Neural crest cell (in vitro differentiated cells): ENCODE results near the gene LACTB. TPM values are rescaled to one million over a fixed set of nuclear protein-coding genes. Genes with fewer than 3 reads are reported as not detected.

Source experiments
- DNase-seq: peaks from one replicate; pipeline ENCODE4 v3.0.0; 2021; ENCODE audit warnings: low read depth, mixed read lengths, low spot score
- H3K27ac Mint-ChIP-seq: one replicate; pipeline ENCODE4 v1.8.0; 2021; ENCODE audit warnings: mild to moderate bottlenecking, mixed read lengths; ENCODE audit not compliant: unreplicated experiment
- H3K27me3 Mint-ChIP-seq: 2 replicates; pipeline ENCODE4 v1.8.0; 2021; ENCODE audit warnings: low read depth, mild to moderate bottlenecking, mixed read lengths
- H3K36me3 Mint-ChIP-seq: 2 replicates; pipeline ENCODE4 v1.8.0; 2021; ENCODE audit warnings: low read depth, mild to moderate bottlenecking, mixed read lengths
- H3K4me1 Mint-ChIP-seq: 2 replicates; pipeline ENCODE4 v1.8.0; 2021; ENCODE audit warnings: mixed read lengths
- H3K4me3 Mint-ChIP-seq: one replicate; pipeline ENCODE4 v1.8.0; 2021; ENCODE audit warnings: mild to moderate bottlenecking, mixed read lengths
- H3K9me3 Mint-ChIP-seq: 2 replicates; pipeline ENCODE4 v1.8.0; 2021; ENCODE audit warnings: mixed read lengths
- long read RNA-seq: library from polyadenylated mRNA; unstranded; transcript quantifications from one replicate; pipeline ENCODE4 v2.0.0, GENCODE V29; 2020
- total RNA-seq: library from RNA; stranded (reverse); gene quantifications from 2 replicates; pipeline ENCODE4 v1.2.1, GENCODE V29; 2021
- TF ChIP-seq, protein P1 (sequence below): fragments of 200-600 bp; sonication (generic); conservative IDR thresholded peaks from 2 replicates; pipeline ENCODE4 v1.5.0; 2021; ENCODE audit warnings: antibody characterized with exemption, mild to moderate bottlenecking

The LACTB gene, protein sequence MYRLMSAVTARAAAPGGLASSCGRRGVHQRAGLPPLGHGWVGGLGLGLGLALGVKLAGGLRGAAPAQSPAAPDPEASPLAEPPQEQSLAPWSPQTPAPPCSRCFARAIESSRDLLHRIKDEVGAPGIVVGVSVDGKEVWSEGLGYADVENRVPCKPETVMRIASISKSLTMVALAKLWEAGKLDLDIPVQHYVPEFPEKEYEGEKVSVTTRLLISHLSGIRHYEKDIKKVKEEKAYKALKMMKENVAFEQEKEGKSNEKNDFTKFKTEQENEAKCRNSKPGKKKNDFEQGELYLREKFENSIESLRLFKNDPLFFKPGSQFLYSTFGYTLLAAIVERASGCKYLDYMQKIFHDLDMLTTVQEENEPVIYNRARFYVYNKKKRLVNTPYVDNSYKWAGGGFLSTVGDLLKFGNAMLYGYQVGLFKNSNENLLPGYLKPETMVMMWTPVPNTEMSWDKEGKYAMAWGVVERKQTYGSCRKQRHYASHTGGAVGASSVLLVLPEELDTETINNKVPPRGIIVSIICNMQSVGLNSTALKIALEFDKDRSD
- total RNA-seq = 7.0 and 8.5 TPM in 2 replicates
- long read RNA-seq, partial matches to known transcripts = 1 of 1 reads
- long read RNA-seq, other reads (novel, unspliced or antisense) = 0 of 1 reads

DNA sequence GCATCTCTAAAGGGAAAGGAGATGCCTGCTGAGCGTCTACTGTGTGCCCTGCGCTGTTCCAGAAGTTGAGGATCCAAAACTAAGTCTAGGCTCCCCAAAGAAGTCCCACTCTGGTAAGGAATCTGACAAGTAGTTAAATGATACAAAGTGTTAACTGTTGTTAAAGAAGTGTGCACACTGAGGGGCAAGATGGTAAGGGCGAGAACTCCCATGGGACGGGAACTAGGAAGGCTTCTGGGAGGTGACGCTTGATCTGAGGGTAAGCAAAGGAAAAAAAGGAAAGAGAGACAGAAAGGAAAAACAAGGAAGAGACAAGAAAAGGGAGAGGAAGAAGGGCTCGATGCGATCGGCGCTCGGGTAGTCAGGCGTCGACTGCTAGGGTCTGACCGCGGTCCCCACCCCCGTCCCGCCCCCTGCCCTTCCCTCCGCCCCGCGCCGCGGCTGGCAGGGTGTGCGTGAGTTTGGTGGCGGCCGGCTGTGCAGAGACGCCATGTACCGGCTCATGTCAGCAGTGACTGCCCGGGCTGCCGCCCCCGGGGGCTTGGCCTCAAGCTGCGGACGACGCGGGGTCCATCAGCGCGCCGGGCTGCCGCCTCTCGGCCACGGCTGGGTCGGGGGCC is at the start of gene LACTB:
Gene LACTB, plus strand, starts transcription at position 480 of the 620 bp plus-strand sequence. Its CDS starts 11 bp downstream, at position 491.
- peaks cover 5% of the 10 kb centered on the region for H3K9me3 Mint-ChIP-seq
- peak within 1 kb of the TSS; percentile 92 for H3K4me3 Mint-ChIP-seq
- no peaks in the 10 kb centered on the region for H3K27me3 Mint-ChIP-seq
- DNase-seq = peak; percentile 74
- H3K27ac Mint-ChIP-seq = peak within 1 kb of the TSS; percentile 55
- H3K4me1 Mint-ChIP-seq = peaks cover 30% of the 10 kb centered on the region
- H3K36me3 Mint-ChIP-seq = peaks cover 2% of the 10 kb centered on the region
- TF ChIP-seq, protein P1, sequence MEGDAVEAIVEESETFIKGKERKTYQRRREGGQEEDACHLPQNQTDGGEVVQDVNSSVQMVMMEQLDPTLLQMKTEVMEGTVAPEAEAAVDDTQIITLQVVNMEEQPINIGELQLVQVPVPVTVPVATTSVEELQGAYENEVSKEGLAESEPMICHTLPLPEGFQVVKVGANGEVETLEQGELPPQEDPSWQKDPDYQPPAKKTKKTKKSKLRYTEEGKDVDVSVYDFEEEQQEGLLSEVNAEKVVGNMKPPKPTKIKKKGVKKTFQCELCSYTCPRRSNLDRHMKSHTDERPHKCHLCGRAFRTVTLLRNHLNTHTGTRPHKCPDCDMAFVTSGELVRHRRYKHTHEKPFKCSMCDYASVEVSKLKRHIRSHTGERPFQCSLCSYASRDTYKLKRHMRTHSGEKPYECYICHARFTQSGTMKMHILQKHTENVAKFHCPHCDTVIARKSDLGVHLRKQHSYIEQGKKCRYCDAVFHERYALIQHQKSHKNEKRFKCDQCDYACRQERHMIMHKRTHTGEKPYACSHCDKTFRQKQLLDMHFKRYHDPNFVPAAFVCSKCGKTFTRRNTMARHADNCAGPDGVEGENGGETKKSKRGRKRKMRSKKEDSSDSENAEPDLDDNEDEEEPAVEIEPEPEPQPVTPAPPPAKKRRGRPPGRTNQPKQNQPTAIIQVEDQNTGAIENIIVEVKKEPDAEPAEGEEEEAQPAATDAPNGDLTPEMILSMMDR = no peak

DNA sequence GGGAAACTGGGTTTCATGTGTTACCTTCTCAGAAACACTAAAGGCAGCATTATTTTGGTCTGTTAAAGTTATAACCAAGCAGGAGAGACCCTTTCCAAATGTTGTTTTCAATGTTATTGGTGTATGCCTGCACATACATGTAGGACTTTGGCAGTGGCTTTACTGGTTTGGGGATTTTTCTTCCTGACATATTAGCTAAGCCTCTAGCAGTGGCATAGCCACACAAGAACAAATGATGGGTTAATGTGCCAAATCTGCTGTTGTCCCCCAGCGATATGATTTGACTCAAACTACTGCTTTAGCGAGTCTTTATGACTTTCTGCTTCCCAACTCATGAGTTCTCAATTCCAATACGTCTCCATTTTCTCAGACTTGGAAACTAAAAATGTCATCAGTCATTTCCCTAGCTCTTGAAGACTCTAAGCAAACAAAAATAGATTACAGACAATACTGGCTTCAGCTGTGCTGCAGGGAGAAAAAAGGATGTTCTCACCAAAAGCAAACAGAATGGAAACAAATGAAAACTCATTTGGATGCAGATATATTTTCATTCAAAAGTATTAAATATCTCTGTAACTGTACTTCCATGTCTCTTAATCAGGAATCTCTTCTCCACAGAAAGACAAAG is 49.5 kb upstream of the LACTB start:
- Mint-ChIP-seq H3K9me3 (no peaks in the 10 kb centered on the region), H3K4me1 (peaks cover 25% of the 10 kb centered on the region), H3K36me3 (peaks cover 6% of the 10 kb centered on the region), H3K27me3 (no peaks in the 10 kb centered on the region), H3K4me3 (no peak overlapping the region), H3K27ac (no peak overlapping the region)
- TF ChIP-seq, protein P1 = no peak
- no peak for DNase-seq

DNA sequence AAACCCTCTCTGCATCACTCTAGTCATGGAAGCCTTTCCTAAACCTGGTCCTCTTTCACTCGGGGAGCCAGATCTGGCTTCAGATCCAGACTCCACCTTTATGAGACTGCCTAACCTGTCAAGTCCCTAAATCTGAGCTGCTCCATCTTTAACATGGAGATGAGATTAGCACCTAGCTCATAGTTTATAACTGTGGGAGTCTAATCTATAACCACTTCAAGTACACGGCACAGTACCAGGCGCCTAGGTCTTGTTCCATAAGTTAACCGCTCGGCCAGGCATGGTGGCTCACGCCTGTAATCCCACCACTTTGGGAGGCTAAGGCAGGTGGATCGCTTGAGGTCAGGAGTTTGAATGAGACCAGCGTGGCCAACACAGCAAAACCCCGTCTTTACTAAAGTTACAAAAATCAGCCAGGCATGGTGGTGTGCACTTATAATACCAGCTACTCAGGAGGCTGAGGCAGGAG is 48.8 kb upstream of the LACTB start:
- Mint-ChIP-seq H3K27me3 (no peaks in the 10 kb centered on the region), H3K4me1 (peaks cover 30% of the 10 kb centered on the region), H3K36me3 (peaks cover 6% of the 10 kb centered on the region), H3K27ac (no peak overlapping the region), H3K4me3 (no peak overlapping the region), H3K9me3 (no peaks in the 10 kb centered on the region)
- TF ChIP-seq, protein P1 = no peak
- no peak for DNase-seq

DNA sequence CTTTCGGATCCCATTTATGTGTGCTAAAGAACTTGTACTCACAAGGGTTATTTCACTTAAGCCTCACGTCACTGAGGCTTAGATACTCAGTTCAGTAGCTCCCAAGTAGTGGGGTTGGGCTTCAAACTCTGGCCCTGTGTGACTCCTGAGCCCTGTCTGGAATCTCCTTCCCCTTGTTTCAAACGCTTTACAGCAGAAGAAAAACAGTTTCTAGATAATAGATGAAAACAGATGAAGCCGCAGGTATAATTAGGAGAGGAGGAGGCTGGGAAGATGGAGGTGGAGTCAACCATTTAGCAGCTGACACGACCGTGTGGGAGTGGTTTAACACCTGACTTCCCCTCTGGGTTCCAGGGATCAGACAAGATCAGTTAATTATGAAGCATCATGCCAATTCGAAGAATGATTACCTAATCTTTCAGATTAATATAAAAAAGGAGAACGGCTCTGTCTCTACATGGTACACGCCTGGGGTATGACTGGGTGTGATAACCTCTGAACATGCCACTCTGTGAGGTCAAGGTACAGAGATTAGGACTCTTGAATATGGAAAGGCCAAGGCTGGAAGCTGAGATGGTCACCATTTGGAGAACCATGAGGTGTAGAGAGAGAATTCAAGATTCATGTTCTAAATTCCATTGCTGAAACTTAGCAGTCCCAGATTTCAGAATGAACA is 48.0 kb upstream of the LACTB start:
- Mint-ChIP-seq H3K27me3 (no peaks in the 10 kb centered on the region), H3K4me1 (peaks cover 31% of the 10 kb centered on the region), H3K27ac (no peak overlapping the region), H3K9me3 (no peaks in the 10 kb centered on the region), H3K4me3 (no peak overlapping the region), H3K36me3 (peaks cover 2% of the 10 kb centered on the region)
- TF ChIP-seq, protein P1 = no peak
- DNase-seq = no peak
